GM21529 (cell line): Measurements from ENCODE around the gene OR2A7.
"Not testable (repeated sequence)": the region's sequence is repeated elsewhere in the genome, so short reads cannot be mapped to it uniquely, and the experiment has no call there.

Experiments
- ATAC-seq: cut with Tn5 transposase; IDR thresholded peaks from one replicate; pipeline ENCODE4 v1.9.1; 2021; ENCODE audit not compliant: unreplicated experiment

OR2A7 gene

DNA sequence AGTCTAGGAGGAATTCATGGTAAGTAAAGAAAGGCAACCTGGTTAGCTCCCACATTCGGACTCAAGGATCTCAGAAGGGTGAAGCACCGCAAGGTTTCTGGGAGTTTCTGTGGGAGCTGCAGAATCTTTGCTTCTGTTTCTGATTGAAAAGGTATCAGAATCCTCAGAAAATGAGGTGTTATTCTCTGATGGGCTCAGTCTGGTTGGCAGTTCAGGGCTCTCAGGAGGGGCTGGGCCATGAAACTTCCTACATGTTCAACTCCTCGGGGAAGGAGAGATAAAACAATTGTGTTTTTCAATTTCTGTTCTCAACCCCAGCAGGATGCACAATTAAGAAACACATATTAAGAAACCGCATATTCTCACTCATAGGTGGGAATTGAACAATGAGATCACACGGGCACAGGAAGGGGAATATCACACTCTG, 9.1 kb downstream of the OR2A7 start:
- no peak for ATAC-seq

DNA sequence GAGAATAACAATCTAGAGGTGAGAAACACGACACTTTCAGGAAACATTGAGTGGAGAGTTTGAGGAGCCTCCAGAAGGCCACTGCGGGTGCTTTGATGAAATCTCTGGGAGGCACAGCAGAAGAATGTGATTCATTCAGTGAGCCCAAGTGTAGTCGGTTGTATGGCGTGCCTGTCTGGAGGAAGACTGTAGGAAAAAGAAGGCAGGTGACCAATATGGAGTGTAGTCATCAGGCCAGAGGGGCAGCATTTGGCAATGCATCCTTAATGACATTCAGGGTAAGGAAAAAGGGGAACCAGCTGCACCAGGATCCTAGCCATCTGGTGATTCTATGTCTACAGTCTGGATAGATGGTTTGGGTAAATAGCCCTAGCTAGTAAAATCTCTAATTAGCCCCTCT, 12.3 kb downstream of the OR2A7 start:
- ATAC-seq, result not testable (repeated sequence)

DNA sequence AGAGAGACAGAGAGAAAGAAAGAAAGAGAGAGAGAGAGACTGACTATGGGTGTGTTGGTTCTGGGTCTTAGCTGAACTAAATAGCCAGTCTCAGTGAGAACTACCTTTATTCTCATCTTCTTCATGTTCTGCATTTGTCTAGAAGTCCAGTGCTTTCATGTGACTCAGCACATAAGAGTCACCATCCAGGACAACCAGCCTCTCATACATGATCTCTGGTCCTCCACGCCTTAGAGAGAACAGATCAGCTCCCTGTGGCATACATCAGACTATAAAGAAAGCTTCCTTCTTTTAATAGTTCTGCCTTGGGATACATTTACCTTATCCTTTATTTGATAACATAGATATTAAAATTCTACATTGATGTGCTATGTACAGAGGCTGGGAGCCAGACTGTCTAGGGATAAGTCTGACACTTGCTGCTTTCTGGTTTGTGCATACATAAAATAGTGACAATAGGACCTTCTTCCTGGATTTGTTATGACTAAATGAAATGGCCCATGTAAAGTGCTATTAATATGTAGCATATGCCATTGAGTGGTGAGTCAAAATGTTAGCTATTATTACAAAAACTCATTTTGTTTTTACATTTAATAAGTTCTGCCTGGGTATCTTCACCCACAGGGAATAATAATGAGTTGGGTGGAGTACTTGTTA, 16.8 kb downstream of the OR2A7 start:
- ATAC-seq, result not testable (repeated sequence)

GRCh38 chr7:144246967-144247366, 17.6 kb downstream of the OR2A7 start:
- ATAC-seq, result not testable (repeated sequence)

GRCh38 chr7:144245372-144245771, 19.2 kb downstream of the OR2A7 start:
- ATAC-seq, result not testable (repeated sequence)

DNA sequence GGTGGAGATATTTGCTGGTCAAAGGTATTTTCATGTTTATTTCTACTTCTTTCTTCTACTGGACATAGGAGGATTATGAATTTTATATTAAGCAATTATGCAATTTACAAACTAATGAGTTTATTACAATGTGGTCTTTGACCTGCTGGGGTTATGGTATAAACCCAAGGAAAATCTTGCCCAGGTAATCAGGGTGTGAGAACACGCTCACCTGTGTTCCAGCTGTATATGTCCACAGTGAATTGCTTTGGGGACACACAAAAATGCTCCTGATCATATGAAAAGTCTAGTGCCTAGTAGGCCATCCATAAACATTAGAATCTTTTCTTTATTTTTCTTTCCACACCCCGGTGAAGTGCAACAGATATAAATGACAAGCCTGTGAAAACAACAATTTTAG, 25.2 kb downstream of the OR2A7 start, which contains the start of gene OR2A42:
Gene OR2A42, minus strand, starts transcription at position 241 of the 400 bp plus-strand sequence. CDS start 6,762 bp downstream, outside the sequence.
- not testable (repeated sequence) for ATAC-seq

DNA sequence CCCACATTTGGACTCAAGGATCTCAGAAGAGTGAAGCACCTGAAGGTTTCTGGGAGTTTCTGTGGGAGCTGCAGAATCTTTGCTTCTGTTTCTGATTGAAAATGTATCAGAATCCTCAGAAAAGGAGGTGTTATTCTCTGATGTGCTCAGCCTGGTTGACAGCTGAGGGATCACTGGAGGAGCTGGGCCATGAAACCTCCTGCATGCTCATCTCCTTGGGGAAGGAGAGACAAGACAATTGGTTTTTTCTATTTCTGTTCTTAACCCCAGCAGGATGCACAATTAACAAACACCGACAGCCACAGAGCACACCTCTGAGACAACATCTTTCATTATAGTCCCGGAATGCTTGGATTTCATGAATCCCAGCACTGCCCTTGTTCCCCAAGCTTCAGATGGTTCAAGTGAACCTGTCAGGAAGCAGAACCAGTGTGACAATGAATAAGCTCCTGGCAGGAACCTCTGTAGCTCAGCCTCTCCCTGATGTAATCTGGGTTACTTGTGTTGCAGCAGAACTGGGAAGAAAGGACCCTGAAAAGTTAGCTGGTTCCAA, 26.0 kb downstream of the OR2A7 start:
- ATAC-seq, result not testable (repeated sequence)

DNA sequence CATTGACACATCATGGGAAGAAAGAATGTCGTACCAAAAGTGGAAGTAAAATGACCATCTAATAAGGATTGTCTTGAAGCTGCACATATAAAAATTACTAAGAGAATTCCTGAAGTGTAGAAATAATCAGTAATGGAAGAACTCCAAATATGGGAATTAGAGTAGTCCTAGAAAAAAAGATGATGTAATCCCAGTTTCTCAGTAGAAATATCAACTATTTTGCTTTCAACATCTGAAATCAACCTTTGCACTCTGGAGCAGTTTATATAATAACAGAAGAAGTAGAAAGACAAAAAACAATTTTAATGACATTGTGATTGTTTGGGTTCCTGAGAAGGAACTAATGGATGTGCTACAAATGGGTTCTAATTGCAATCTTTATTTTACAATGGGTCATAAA, 31.6 kb downstream of the OR2A7 start:
- ATAC-seq, result not testable (repeated sequence)

GRCh38 chr7:144231027-144231426, 33.6 kb downstream of the OR2A7 start:
- not testable (repeated sequence) for ATAC-seq

DNA sequence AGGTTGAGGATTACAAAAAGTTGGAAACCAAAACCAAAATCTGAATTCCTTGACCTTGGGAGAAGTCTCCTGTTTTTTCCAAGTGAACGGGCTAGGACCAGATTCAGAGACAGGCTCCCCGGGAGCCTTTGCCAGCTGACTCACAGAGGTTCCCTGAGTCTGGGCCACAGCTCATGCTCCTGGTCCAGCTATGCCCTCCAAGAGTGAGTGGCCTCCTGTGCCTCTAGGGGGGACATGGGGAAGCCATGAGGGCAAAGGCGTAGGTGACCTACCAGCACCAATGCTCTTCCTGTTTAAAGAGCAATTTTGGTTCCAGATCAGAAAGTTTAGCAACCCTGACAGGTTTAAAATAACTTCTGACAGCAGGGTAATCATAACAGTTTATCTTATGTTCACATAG, 35.8 kb downstream of the OR2A7 start:
- ATAC-seq, result not testable (repeated sequence)

DNA sequence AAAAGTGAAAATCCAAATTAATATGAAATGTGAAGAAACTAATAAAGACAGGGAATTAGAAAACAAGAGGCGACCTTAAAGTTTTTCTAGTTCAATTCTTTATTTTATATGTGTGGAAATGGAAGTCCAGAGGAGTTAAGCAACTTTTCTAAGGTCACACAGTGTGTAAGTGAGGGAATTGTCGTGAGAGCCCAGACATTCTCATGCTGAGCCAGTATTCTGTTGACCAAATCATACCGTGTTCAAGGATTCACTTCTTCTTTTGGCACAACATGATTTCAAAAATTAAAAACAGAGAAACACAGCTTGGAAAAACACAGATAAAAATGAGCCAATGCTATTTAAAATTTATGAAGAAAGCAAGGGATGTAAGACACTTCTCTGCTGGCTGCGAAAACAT, 37.7 kb downstream of the OR2A7 start:
- not testable (repeated sequence) for ATAC-seq

- ATAC-seq, result not testable (repeated sequence)
These were observed 40.9 kb downstream of the OR2A7 start for GRCh38 chr7:144223675-144224074.

DNA sequence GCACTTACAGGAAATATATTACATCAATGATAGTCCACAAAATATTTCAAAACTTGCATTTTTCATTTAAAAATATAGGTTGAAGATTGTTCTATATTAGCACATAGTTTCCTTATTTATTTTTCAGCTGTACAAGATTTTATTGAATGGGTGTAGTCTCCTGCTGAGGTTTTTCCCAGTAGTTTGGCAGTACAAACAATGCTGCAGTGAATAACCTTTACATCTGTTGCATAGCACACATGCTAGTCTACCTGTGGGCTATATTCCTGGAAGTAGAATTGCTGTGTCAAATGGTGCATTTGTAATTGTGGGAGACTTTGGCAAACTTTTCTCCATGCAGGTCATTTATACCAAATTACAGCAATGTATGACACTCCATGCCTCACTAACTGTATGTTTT, 44.1 kb downstream of the OR2A7 start:
- not testable (repeated sequence) for ATAC-seq

DNA sequence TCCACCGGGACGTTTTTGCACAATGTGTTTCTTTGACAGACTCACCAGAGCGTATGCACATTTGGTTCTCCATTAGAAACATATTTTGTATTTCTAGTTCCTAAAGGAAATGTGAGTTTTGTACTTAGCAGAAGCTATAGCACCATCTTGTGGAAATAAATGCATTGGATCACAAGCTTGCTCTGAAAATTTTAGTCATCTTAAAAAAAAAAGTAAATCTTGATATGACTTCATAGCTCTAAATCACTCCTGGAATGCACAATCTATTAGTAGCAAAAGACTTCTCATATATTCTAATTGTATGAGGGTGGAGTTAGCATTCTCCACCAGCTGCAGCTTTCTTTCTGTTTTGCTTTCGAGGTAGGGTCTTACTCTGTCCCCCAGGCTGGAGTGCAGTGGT, 45.4 kb downstream of the OR2A7 start:
- ATAC-seq, result not testable (repeated sequence)

- not testable (repeated sequence) for ATAC-seq
These were observed 46.0 kb downstream of the OR2A7 start for GRCh38 chr7:144218581-144218980.

DNA sequence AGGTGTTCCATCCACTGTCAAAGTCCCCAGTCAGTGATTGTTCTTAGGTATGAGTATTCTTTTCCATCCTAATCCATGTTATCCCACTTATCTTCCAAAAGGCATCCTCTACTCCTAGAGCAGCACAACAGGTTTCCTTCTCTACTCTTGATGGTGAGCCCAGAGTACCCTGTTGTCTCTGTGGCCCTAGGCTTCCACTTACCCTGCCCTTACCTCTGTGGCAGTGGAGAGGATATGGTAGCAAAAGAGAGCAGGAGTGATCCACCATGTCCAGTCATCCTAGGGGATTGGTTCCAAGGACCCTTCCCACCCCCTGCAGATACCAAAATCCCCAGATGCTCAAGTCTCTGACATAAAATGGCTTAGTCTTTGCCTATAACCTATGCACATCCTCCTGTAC, 47.4 kb downstream of the OR2A7 start:
- ATAC-seq, result not testable (repeated sequence)
